HG03575 (cell line): ENCODE results near the gene ZSWIM5.
"Not testable (repeated sequence)": the region's sequence is repeated elsewhere in the genome, so short reads cannot be mapped to it uniquely, and the experiment has no call there.

Source experiments
- ATAC-seq: cut with Tn5 transposase; IDR thresholded peaks from one replicate; pipeline ENCODE4 v1.9.1; 2021; ENCODE audit not compliant: unreplicated experiment, insufficient number of reproducible peaks, low FRiP score; ENCODE audit errors: extremely low read depth

The ZSWIM5 gene

GRCh38 chr1:45011837-45012638 lies 194.4 kb downstream of the ZSWIM5 start, which contains the start of gene UROD:
Gene UROD, plus strand, starts transcription at chr1:45012254. Its CDS starts 12 bp downstream, at chr1:45012266.
- ATAC-seq: peak; percentile 44

GRCh38 chr1:45010855-45011811 lies 195.3 kb downstream of the ZSWIM5 start, which contains the start of gene HECTD3:
Gene HECTD3, minus strand, starts transcription at chr1:45011324. Its CDS starts 67 bp downstream, at chr1:45011257.
- no peak for ATAC-seq

- ATAC-seq: no peak
Observed at GRCh38 chr1:45009956-45010854, 196.2 kb downstream of the ZSWIM5 start.

- ATAC-seq: no peak
Observed at GRCh38 chr1:45009296-45009865, 197.0 kb downstream of the ZSWIM5 start.

GRCh38 chr1:45008516-45008915 lies 197.9 kb downstream of the ZSWIM5 start:
- no peak for ATAC-seq

GRCh38 chr1:45008076-45008475 lies 198.3 kb downstream of the ZSWIM5 start:
- no peak for ATAC-seq

- ATAC-seq: no peak
Observed at GRCh38 chr1:45007311-45007710, 199.1 kb downstream of the ZSWIM5 start.

GRCh38 chr1:45005761-45006160 lies 200.6 kb downstream of the ZSWIM5 start:
- ATAC-seq: no peak

GRCh38 chr1:45004281-45004920 lies 202.0 kb downstream of the ZSWIM5 start:
- ATAC-seq: no peak

- ATAC-seq: no peak
Observed at GRCh38 chr1:45003741-45004140, 202.7 kb downstream of the ZSWIM5 start.

GRCh38 chr1:45002650-45003645 lies 203.5 kb downstream of the ZSWIM5 start:
- ATAC-seq: no peak

- not testable (repeated sequence) for ATAC-seq
Observed at GRCh38 chr1:45001576-45001975, 204.8 kb downstream of the ZSWIM5 start.

GRCh38 chr1:45001011-45001481 lies 205.4 kb downstream of the ZSWIM5 start:
- ATAC-seq: no peak

GRCh38 chr1:44999232-44999631 lies 207.2 kb downstream of the ZSWIM5 start:
- no peak for ATAC-seq

GRCh38 chr1:44995467-44996238 lies 210.8 kb downstream of the ZSWIM5 start:
- no peak for ATAC-seq

GRCh38 chr1:44994309-44994898 lies 212.0 kb downstream of the ZSWIM5 start:
- no peak for ATAC-seq
